Renal cortical epithelial cell (primary cell): ENCODE results near the gene EXO1. TPM values are rescaled to one million over a fixed set of nuclear protein-coding genes. Genes with fewer than 3 reads are reported as not detected.
"Not testable (repeated sequence)": the region's sequence is repeated elsewhere in the genome, so short reads cannot be mapped to it uniquely, and the experiment has no call there.

ENCODE experiments used
- DNase-seq: peaks from one replicate; pipeline ENCODE4 v3.0.0-alpha.2; 2011; ENCODE audit warnings: low read depth
- total RNA-seq: library from RNA; depleted of rRNA; stranded (reverse); fragments of >200 nt; gene quantifications from 2 replicates; pipeline ENCODE4 v1.2.3, GENCODE V29; 2014

EXO1 gene
- total RNA-seq, 1 donor from 2014 or later: 1.8 TPM

DNA sequence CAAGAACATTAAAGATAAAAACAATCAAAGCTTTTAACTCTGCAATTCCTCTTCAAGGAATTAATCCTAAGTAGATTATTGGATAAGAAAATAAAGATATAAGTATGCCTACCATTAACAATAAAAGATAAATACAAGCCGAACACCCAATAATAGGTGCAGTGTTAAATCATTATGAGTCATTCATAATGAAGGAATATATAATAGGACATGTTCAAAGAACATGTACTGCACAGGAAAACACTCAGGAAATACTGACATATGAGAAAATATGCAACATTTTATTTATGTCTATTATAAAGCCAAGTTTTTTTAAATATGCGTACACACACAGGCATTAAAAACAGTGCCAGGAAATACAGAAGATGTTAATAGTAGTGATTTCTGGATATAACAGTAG, 11.1 kb upstream of the EXO1 start:
- DNase-seq: no peak

DNA sequence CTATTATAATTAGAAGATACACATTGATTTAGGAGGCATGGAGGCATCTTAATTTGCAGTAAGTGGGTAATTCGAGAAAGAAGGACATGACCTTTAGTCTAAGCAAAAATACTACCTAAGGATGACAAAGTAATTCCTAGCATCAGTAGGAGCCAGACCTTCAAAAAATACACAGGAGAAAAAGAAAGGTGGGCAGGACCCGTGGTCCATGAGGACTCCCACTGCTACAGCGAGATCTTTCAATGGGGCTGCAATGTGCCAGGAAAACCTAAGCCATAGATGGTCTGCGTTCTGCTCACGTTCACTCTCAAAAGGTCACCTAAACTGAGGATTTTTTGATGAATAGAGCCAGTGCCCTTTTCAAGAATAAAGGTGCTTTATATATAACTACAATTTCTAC, 10.6 kb upstream of the EXO1 start:
- DNase-seq: no peak

- DNase-seq: peak; percentile 39
These were observed 10.1 kb upstream of the EXO1 start for GRCh38 chr1:241837901-241838300.

DNA sequence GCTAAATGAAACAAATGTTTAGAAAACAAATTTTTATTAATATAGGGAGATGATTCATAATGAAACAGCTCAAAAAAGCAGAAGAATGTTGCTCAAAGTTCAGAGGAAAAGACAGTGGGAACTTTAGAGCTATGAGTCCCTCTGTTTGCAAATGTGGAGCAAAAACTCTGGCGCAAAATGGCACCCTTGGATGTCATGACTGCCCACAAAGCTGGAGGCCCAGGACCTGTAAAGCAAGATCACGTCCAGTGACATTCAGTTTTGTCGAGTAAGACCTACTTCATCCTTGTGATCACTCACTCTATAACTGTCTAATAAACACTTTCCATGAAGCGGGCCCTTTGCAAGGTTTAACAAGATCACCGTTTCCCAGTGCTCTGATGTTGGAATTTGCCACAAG, 9.1 kb upstream of the EXO1 start:
- no peak for DNase-seq

- DNase-seq: no peak
These were observed 8.5 kb upstream of the EXO1 start for GRCh38 chr1:241839369-241839979.

GRCh38 chr1:241840164-241840563, 7.8 kb upstream of the EXO1 start:
- DNase-seq: no peak

DNA sequence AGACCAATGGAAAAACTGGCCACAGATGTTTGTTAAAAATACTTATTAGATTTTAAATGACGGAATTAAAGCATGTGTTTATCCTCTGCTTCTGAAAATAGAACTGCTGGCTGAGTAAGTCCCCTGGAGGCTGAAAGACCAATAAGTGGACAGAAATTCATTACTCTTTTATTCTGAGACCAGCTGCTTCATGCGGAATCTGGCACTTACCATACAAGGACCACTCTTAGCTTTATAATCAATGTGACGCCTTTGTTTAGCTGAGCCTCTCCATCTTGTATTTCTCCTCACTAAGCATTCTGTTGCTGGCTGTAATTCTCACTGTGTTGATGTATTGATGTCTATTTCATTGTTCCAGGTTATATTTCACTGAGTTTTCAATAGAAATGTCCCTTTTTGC, 6.3 kb upstream of the EXO1 start:
- no peak for DNase-seq

GRCh38 chr1:241842565-241842964, 5.4 kb upstream of the EXO1 start:
- DNase-seq: no peak

- no peak for DNase-seq
These were observed 3.4 kb upstream of the EXO1 start for GRCh38 chr1:241844593-241844992.

GRCh38 chr1:241846375-241846774, 1.6 kb upstream of the EXO1 start:
- no peak for DNase-seq

DNA sequence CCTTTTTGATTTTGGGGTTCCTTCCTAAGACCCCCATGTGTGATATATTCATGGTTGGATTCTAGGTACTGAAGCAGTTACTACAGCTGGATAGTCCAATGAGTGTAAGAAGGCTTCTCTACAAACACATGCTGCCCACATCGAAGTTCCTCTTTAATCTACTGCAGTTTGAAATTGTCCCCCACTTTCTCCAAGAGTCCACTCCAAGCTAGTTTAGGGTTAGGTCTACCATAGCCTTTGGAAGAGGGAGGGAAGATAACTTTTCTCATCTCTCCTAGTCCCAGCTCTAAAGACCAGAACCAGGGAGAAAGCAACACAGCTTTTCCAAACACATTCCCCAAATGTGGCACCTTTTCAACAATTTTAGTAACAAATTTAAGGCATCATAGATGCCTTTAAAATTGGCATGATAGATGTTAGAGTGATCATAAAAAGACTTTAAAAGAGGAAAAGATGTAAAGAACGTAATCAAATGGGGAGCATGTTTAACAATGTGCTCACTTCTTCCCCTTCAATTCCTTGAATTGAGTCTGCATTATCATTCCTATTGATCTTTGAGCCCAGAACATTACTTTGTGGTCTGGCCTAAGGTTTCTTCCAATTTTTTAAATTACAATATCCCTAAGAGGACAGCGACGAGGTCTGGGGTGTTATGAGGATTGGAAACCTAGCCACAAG, 1.0 kb upstream of the EXO1 start:
- DNase-seq: no peak

GRCh38 chr1:241847540-241847795, 536 bp upstream of the EXO1 start:
- no peak for DNase-seq

DNA sequence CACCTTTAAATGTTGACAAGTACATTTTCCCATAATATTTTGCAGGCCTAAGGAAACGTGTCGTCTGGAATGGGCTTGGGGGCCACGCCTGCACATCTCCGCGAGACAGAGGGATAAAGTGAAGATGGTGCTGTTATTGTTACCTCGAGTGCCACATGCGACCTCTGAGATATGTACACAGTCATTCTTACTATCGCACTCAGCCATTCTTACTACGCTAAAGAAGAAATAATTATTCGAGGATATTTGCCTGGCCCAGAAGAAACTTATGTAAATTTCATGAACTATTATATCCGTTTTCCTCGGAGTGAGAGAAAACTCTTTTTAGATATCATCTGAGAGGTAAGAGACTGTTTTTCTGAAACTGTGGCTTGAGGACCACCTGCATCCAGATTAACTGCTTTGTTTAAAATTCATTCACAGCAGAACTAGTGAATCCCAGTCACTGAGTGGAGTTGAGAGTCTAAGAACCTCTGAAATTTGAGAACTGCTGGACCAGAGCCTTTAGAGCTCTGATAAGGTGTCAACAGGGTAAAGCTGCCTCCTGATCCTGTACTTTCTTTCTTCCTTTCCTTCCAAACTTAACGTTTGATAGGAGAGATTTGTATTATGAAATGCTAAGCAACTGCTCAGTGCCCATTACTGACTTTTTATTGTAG, 811 bp downstream of the EXO1 start:
- DNase-seq: no peak

DNA sequence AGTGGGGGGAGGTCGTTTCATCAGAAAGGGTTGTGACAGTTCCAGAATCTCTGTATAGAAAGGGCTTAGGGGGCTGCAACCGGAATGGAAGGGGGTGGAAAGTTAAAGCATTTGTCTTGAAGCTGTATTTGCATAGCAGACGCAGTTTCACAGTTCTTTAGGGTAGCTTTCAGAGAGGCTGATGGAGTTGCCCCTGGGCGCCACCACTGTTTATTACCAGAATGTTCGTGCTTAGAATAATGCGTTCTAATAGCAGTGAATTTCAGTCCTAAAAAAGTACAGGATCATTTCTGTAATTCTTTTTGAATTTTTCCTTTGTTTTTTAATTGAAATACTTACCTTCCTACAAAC, 1.3 kb downstream of the EXO1 start:
- DNase-seq: no peak

GRCh38 chr1:241855545-241856140, 7.6 kb downstream of the EXO1 start:
- not testable (repeated sequence) for DNase-seq

DNA sequence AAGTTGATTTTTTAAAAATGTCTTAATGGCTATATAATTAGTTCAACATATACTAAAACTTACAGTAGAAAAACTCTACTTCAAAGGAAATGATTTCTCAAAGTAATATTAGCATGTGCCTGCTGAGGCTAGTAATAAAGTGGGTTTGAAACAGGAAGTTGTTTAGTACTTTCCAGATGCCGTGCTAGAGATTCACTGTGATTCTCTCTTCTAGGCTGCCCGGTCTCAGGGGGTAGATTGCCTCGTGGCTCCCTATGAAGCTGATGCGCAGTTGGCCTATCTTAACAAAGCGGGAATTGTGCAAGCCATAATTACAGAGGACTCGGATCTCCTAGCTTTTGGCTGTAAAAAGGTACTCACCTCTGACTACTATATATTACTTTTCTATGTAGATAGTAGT, 9.1 kb downstream of the EXO1 start:
- DNase-seq: no peak

DNA sequence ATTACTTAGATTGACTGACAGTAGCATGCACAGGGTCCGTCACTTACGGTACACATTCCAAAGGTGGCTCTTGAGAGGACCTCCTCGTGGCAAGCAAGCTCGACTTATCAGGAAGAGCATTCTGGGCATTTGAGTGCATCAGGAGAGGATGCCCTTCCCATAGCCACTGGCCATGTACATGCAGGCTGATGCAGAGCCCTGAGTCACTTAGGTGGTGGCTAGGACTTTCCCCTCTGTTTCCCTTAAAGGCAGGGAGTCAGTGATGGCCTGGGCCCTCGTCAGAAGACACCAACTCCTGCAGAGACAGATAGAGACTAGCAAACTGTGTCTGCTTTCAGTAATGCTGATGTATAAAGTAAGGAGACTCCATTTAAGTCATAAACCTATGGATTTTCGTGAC, 12.9 kb downstream of the EXO1 start:
- DNase-seq: no peak

- no peak for DNase-seq
These were observed 21.0 kb downstream of the EXO1 start for GRCh38 chr1:241869022-241869421.

DNA sequence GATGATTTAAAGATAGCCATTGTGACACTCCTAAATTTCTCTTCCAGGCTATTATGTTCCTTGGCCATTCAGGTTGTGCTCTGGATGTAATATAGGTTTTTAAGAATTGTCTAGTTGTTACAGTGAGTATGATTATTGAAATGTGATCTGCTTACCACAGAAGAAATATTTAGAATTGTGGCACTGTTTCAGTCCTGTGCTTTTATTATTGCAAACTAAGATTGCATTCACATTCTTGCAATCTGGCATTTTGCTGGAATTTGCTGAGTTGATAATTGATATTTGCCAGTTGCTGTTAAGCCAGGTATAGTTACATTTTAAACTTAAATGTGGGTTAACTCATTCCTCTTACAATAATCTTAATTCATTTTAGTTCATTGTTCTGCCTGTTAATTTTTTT, 22.3 kb downstream of the EXO1 start:
- DNase-seq: peak; percentile 25

DNA sequence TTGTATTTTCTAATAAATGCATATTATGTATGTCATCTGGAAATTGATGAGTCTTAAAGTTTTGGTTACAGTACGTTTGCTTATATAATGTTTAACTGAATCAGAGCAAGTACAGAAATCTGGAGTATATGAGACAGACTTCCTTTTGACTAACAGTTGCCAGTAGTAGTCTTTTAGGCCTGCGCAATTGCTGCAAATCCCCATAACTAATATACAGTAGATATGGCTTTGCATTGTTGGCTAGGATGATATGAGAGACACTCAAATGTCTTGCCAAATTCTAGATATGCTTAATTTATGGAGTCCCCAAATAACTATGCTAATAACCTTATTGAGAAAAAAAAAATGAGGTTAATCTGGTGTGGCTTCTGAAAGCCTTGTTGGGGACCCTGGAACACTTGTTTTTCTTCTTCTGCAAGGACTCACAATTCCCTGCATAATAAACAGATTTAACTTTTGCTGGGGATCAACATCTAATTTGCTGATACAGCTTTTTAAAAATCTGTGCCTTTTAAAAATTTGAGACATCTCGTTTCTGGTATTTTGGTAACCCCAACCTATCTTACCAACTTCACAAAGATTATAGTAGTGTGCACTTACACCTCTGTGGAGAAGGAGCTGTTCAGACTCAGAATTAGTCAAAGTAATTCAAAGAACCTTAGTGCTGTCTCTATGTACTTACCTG, 22.9 kb downstream of the EXO1 start:
- no peak for DNase-seq

DNA sequence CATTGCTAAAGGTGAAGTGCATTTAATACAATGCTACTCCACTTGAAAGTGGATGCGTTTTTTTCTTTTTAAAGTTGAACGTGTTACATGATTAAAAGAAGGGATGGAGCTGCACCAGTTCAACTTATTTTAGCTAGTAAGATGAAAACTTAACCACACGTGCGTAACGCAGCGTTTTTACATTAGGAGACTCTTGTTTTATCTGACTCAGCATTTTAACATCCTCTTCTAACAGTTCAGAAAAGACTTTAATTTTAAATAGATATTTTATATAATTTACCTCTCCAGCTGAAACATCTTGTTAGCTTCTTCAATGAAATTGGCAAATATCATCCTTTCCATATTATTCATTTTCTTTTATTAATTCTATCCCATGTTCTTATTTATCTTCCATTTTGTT, 33.4 kb downstream of the EXO1 start:
- no peak for DNase-seq

GRCh38 chr1:241883159-241883558, 35.2 kb downstream of the EXO1 start:
- DNase-seq: no peak

- peak; percentile 52 for DNase-seq
These were observed 40.2 kb downstream of the EXO1 start for GRCh38 chr1:241888232-241888631.
